Adipocyte (in vitro differentiated cells): ENCODE data around the gene REEP1.

Experiments used
- DNase-seq: peaks from one replicate; pipeline ENCODE4 v3.0.0-alpha.2; 2015; ENCODE audit warnings: low read depth
- H3K27me3 ChIP-seq: replicated peaks from 2 replicates; pipeline ENCODE4 v1.7.0; 2013; ENCODE audit warnings: mild to moderate bottlenecking, low read length, moderate library complexity; ENCODE audit not compliant: control insufficient read depth, insufficient read depth
- H3K36me3 ChIP-seq: 2 replicates; pipeline ENCODE4 v1.7.0; 2013; ENCODE audit warnings: low read length, mild to moderate bottlenecking, moderate library complexity; ENCODE audit not compliant: control insufficient read depth, insufficient read depth, severe bottlenecking
- H3K4me1 ChIP-seq: 2 replicates; pipeline ENCODE4 v1.7.0; 2013; ENCODE audit warnings: mild to moderate bottlenecking, low read length, moderate library complexity; ENCODE audit not compliant: control insufficient read depth, insufficient read depth
- H3K4me3 ChIP-seq: 2 replicates; pipeline ENCODE4 v1.7.0; 2013; ENCODE audit warnings: mild to moderate bottlenecking, low read length, moderate library complexity
- H3K9ac ChIP-seq: 2 replicates; pipeline ENCODE4 v1.7.0; 2013; ENCODE audit warnings: mild to moderate bottlenecking, low read length, moderate library complexity
- H3K9me3 ChIP-seq: 2 replicates; pipeline ENCODE4 v1.7.0; 2013; ENCODE audit warnings: mild to moderate bottlenecking, low read length, moderate library complexity; ENCODE audit not compliant: control insufficient read depth

The REEP1 gene

GRCh38 chr2:86219896-86220295, 117.5 kb downstream of the REEP1 start:
- Histone ChIP-seq H3K4me3 (no peak overlapping the region), H3K9ac (no peak overlapping the region), H3K27me3 (no peaks in the 10 kb centered on the region), H3K9me3 (no peaks in the 10 kb centered on the region), H3K4me1 (peaks cover 46% of the 10 kb centered on the region), H3K36me3 (no peaks in the 10 kb centered on the region)
- DNase-seq: no peak

GRCh38 chr2:86218124-86218523, 119.3 kb downstream of the REEP1 start:
- Histone ChIP-seq H3K36me3 (peaks cover 11% of the 10 kb centered on the region), H3K4me3 (no peak overlapping the region), H3K9me3 (no peaks in the 10 kb centered on the region), H3K27me3 (no peaks in the 10 kb centered on the region), H3K4me1 (peaks cover 31% of the 10 kb centered on the region), H3K9ac (no peak overlapping the region)
- no peak for DNase-seq

- H3K27me3 ChIP-seq: no peaks in the 10 kb centered on the region
- peaks cover 22% of the 10 kb centered on the region for H3K36me3 ChIP-seq
- peaks cover 23% of the 10 kb centered on the region for H3K4me1 ChIP-seq
- H3K9ac ChIP-seq: peak overlapping the region; percentile 64
- peak; percentile 33 for DNase-seq
- H3K4me3 ChIP-seq: peak overlapping the region; percentile 74
- H3K9me3 ChIP-seq: no peaks in the 10 kb centered on the region
These were observed 120.6 kb downstream of the REEP1 start for GRCh38 chr2:86216575-86217555.

- no peak for DNase-seq
- peaks cover 45% of the 10 kb centered on the region for H3K36me3 ChIP-seq
- H3K4me1 ChIP-seq: peaks cover 23% of the 10 kb centered on the region
These were observed 123.0 kb downstream of the REEP1 start for GRCh38 chr2:86214503-86214832.

GRCh38 chr2:86213699-86214502, 123.5 kb downstream of the REEP1 start:
- Histone ChIP-seq H3K4me1 (peaks cover 23% of the 10 kb centered on the region), H3K9me3 (no peaks in the 10 kb centered on the region), H3K36me3 (peaks cover 51% of the 10 kb centered on the region), H3K4me3 (no peak overlapping the region), H3K27me3 (no peaks in the 10 kb centered on the region), H3K9ac (no peak overlapping the region)
- peak; percentile 38 for DNase-seq

More at GRCh38 chr2:86214503-86214832, 123.0 kb downstream of the REEP1 start:
- Histone ChIP-seq H3K4me3 (no peak overlapping the region), H3K9ac (no peak overlapping the region), H3K9me3 (no peaks in the 10 kb centered on the region), H3K27me3 (no peaks in the 10 kb centered on the region)

GRCh38 chr2:86213056-86213455, 124.4 kb downstream of the REEP1 start:
- peak; percentile 41 for DNase-seq
- H3K36me3 ChIP-seq: peaks cover 59% of the 10 kb centered on the region
- no peaks in the 10 kb centered on the region for H3K9me3 ChIP-seq
- H3K4me1 ChIP-seq: peaks cover 23% of the 10 kb centered on the region
- no peak overlapping the region for H3K4me3 ChIP-seq
- H3K27me3 ChIP-seq: no peaks in the 10 kb centered on the region
- no peak overlapping the region for H3K9ac ChIP-seq

- H3K27me3 ChIP-seq: no peaks in the 10 kb centered on the region
- no peaks in the 10 kb centered on the region for H3K9me3 ChIP-seq
- no peak overlapping the region for H3K9ac ChIP-seq
- peaks cover 72% of the 10 kb centered on the region for H3K36me3 ChIP-seq
- H3K4me1 ChIP-seq: peaks cover 13% of the 10 kb centered on the region
- DNase-seq: no peak
- H3K4me3 ChIP-seq: no peak overlapping the region
These were observed 125.6 kb downstream of the REEP1 start for GRCh38 chr2:86211796-86212188.

GRCh38 chr2:86211033-86211795, 126.2 kb downstream of the REEP1 start:
- H3K36me3 ChIP-seq: peaks cover 77% of the 10 kb centered on the region
- H3K9me3 ChIP-seq: no peaks in the 10 kb centered on the region
- H3K27me3 ChIP-seq: no peaks in the 10 kb centered on the region
- peaks cover 7% of the 10 kb centered on the region for H3K4me1 ChIP-seq
- H3K4me3 ChIP-seq: no peak overlapping the region
- H3K9ac ChIP-seq: no peak overlapping the region
- no peak for DNase-seq

- Histone ChIP-seq H3K9me3 (no peaks in the 10 kb centered on the region), H3K27me3 (no peaks in the 10 kb centered on the region), H3K4me1 (peaks cover 13% of the 10 kb centered on the region), H3K4me3 (no peak overlapping the region), H3K9ac (no peak overlapping the region), H3K36me3 (peaks cover 36% of the 10 kb centered on the region)
- DNase-seq: no peak
These were observed 133.0 kb downstream of the REEP1 start for GRCh38 chr2:86204458-86204857.

GRCh38 chr2:86203614-86204013, 133.8 kb downstream of the REEP1 start:
- Histone ChIP-seq H3K36me3 (peaks cover 27% of the 10 kb centered on the region), H3K4me1 (peaks cover 16% of the 10 kb centered on the region), H3K4me3 (no peak overlapping the region), H3K9ac (no peak overlapping the region), H3K9me3 (no peaks in the 10 kb centered on the region), H3K27me3 (no peaks in the 10 kb centered on the region)
- DNase-seq: no peak

- no peak for DNase-seq
- H3K4me1 ChIP-seq: peaks cover 22% of the 10 kb centered on the region
- H3K27me3 ChIP-seq: no peaks in the 10 kb centered on the region
- peaks cover 18% of the 10 kb centered on the region for H3K36me3 ChIP-seq
- no peaks in the 10 kb centered on the region for H3K9me3 ChIP-seq
- no peak overlapping the region for H3K9ac ChIP-seq
- no peak overlapping the region for H3K4me3 ChIP-seq
These were observed 134.7 kb downstream of the REEP1 start for GRCh38 chr2:86202702-86203101.
